NB4 (cell line): Measurements from ENCODE around the gene PSMB3.

Experiments
- DNase-seq: peaks from one replicate; pipeline ENCODE4 v3.0.0; 2010; ENCODE audit warnings: low read depth
- H3K4me3 ChIP-seq: one replicate; pipeline ENCODE4 v1.5.1; 2011; ENCODE audit warnings: mild to moderate bottlenecking, low read depth, low read length, moderate library complexity
- MAX ChIP-seq: IDR thresholded peaks from 2 replicates; pipeline ENCODE4 v1.6.1; 2011; ENCODE audit warnings: low read depth, low read length
- MYC ChIP-seq: IDR thresholded peaks from 2 replicates; pipeline ENCODE4 v1.6.1; 2011; ENCODE audit warnings: low read depth, low read length
- POLR2A ChIP-seq: IDR thresholded peaks from 2 replicates; pipeline ENCODE4 v1.6.1; 2011; ENCODE audit warnings: mild to moderate bottlenecking; ENCODE audit not compliant: insufficient read length; ENCODE audit errors: extremely low read depth
- TF ChIP-seq, protein P1 (sequence below): IDR thresholded peaks from one replicate; pipeline ENCODE4 v1.5.1; 2012; ENCODE audit warnings: low read depth, low read length

Gene PSMB3

GRCh38 chr17:38746004-38746848 lies 6.3 kb upstream of the PSMB3 start:
- no peak for DNase-seq
- H3K4me3 ChIP-seq = no peak overlapping the region
- TF ChIP-seq POLR2A (no peak), MYC (no peak), MAX (no peak)
- TF ChIP-seq, protein P1, sequence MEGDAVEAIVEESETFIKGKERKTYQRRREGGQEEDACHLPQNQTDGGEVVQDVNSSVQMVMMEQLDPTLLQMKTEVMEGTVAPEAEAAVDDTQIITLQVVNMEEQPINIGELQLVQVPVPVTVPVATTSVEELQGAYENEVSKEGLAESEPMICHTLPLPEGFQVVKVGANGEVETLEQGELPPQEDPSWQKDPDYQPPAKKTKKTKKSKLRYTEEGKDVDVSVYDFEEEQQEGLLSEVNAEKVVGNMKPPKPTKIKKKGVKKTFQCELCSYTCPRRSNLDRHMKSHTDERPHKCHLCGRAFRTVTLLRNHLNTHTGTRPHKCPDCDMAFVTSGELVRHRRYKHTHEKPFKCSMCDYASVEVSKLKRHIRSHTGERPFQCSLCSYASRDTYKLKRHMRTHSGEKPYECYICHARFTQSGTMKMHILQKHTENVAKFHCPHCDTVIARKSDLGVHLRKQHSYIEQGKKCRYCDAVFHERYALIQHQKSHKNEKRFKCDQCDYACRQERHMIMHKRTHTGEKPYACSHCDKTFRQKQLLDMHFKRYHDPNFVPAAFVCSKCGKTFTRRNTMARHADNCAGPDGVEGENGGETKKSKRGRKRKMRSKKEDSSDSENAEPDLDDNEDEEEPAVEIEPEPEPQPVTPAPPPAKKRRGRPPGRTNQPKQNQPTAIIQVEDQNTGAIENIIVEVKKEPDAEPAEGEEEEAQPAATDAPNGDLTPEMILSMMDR = no peak

DNA sequence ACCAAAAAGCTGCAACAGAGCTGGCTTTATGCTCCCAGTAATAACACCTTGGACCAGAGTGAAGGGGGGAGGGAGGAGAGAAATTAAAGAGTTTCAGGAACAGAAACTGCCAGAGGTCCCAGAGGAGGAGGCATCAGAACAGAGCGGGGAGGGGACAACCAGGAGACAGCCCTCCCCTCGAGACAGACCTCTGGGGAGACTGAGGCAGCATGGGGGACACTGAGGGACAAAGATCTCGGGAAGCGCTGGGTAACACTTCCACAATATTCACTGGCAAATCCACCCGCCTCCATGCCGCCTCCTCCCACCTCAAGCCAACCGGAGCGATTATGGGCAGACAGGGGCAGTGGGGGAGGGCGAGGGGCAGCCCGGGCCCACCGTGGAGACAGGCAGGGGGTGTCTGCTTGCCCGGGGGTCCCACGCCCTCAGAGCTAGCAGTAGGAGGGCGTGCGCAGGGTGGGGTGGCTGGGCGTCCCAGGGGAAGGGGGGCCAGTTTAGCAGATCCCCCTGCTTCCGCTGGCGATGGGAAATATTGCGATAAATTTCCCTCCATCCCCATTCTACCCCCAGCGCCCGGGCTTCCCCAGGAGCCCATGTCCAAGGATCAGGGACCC lies 5.6 kb upstream of the PSMB3 start:
- DNase-seq = no peak
- H3K4me3 ChIP-seq = no peak overlapping the region
- TF ChIP-seq, protein P1 = no peak
- no peak for TF ChIP-seq MAX
- TF ChIP-seq POLR2A = no peak
- TF ChIP-seq MYC = no peak

- TF ChIP-seq, protein P1 = peak; percentile 1
- TF ChIP-seq POLR2A = no peak
- DNase-seq = no peak
- H3K4me3 ChIP-seq = no peak overlapping the region
These were observed 4.9 kb upstream of the PSMB3 start for GRCh38 chr17:38747463-38748148.

DNA sequence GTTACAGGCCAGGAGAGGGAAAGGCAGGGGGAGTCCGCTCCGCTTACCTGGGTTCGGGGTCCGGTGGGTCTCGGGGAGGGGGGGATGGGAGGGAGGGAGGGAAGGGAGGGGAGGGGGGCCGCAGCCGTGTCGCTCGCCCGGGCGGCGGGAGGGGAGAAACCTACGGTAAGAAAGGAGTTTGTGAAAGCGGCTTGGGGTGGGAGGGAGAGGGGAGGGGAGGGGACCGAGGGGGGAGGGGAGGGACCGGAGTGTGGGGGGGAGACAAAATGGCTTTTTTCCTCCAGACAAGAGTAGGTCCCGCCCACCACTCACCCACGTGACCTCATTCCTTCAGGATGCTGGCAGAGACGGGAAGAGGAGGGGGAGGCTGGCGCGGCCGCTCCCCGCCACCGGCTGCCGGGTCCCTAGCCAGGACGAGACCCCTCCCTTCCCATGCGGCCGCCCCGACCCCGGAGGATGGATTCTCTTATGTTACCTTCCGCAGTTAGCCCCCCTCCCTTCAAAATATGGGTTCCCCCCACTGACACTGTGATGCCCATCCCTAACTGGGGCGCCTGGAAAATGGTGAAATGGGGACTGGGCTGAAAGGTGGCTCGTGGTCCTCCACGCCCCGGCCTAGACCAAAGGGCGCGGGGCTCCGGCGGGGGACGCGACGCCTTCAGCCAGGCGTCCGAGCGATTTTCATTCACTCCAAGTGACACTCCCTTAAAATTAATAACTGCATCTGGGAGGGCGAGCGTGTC lies 4.2 kb upstream of the PSMB3 start, which contains the start of gene PCGF2:
TSS of gene PCGF2 (minus strand) at position 188 of the 743 bp plus-strand sequence. CDS start 7,934 bp downstream, outside the sequence.
- TF ChIP-seq MAX = no peak
- TF ChIP-seq, protein P1 = no peak
- no peak for TF ChIP-seq MYC
- no peak for TF ChIP-seq POLR2A
- H3K4me3 ChIP-seq = no peak within 1 kb of the TSS
- DNase-seq = no peak

- H3K4me3 ChIP-seq = no peak overlapping the region
- TF ChIP-seq, protein P1 = no peak
- TF ChIP-seq MYC (no peak), POLR2A (no peak), MAX (no peak)
- no peak for DNase-seq
These were observed 3.7 kb upstream of the PSMB3 start for GRCh38 chr17:38748892-38749222.
